A673 (cell line): Measurements from ENCODE around the gene CRLF1. TPM values are rescaled to one million over a fixed set of nuclear protein-coding genes. Genes with fewer than 3 reads are reported as not detected.

Source experiments
- BruUV-seq: library from RNA; stranded (reverse); fragments of 400-500 nt; replicated peaks from 2 replicates; lab custom pipeline; 2021; lab: Mats Ljungman, UMichigan
- CTCF ChIA-PET: fragments of 300-600 bp; sonication (Branson Sonifier 250); formaldehyde crosslinking; loops from one replicate; lab custom pipeline; 2022; ENCODE audit warnings: antibody characterized with exemption; lab: Charles Lee
- POLR2A ChIA-PET: fragments of 300-600 bp; sonication (Branson Sonifier 250); formaldehyde crosslinking; loops from one replicate; lab custom pipeline; 2022; ENCODE audit warnings: antibody characterized with exemption; ENCODE audit not compliant: low non-redundant PET; lab: Charles Lee
- DNase-seq: peaks from one replicate; pipeline ENCODE4 v3.0.0-alpha.2; 2015; ENCODE audit warnings: low spot score
- H3K27ac ChIP-seq: fragments of 200-600 bp; sonication (generic); 2 replicates; pipeline ENCODE4 v1.5.1; 2016; ENCODE audit warnings: mixed run types, low read depth, mild to moderate bottlenecking, mixed read lengths, antibody characterized with exemption, low read length; ENCODE audit not compliant: poor library complexity, severe bottlenecking
- H3K27me3 ChIP-seq: fragments of 200-600 bp; sonication (generic); replicated peaks from 2 replicates; pipeline ENCODE4 v1.6.1; 2017; ENCODE audit warnings: mixed run types, low read depth, mild to moderate bottlenecking, mixed read lengths, antibody characterized with exemption, low read length; ENCODE audit not compliant: insufficient read depth, poor library complexity
- H3K36me3 ChIP-seq: fragments of 200-600 bp; sonication (generic); 2 replicates; pipeline ENCODE4 v1.6.1; 2016; ENCODE audit warnings: mixed run types, mild to moderate bottlenecking, mixed read lengths, antibody characterized with exemption, low read length; ENCODE audit not compliant: insufficient read depth, poor library complexity, severe bottlenecking
- H3K4me1 ChIP-seq: fragments of 200-600 bp; sonication (generic); 2 replicates; pipeline ENCODE4 v1.6.1; 2017; ENCODE audit warnings: mixed run types, mild to moderate bottlenecking, mixed read lengths, antibody characterized with exemption, low read length; ENCODE audit not compliant: insufficient read depth, poor library complexity, severe bottlenecking
- H3K4me3 ChIP-seq: fragments of 200-600 bp; sonication (generic); 2 replicates; pipeline ENCODE4 v1.5.1; 2016; ENCODE audit warnings: low read depth, mixed run types, mild to moderate bottlenecking, mixed read lengths, low read length; ENCODE audit not compliant: poor library complexity, severe bottlenecking
- H3K9me3 ChIP-seq: fragments of 200-600 bp; sonication (generic); 2 replicates; pipeline ENCODE4 v1.6.1; 2016; ENCODE audit warnings: mixed run types, low read depth, mild to moderate bottlenecking, mixed read lengths, antibody characterized with exemption, low read length; ENCODE audit not compliant: poor library complexity, severe bottlenecking
- CTCF ChIP-seq: fragments of 300-800, 200-600 bp; sonication (generic); conservative IDR thresholded peaks from 2 replicates; pipeline ENCODE4 v1.5.1; 2017; ENCODE audit warnings: low read depth, mild to moderate bottlenecking, antibody characterized with exemption, low read length, moderate library complexity, mixed read lengths
- EZH2 ChIP-seq: fragments of 200-600 bp; sonication (generic); IDR thresholded peaks from 2 replicates; pipeline ENCODE4 v1.6.1; 2017; ENCODE audit warnings: borderline replicate concordance, low read depth, mild to moderate bottlenecking, mixed read lengths, antibody characterized with exemption, low read length; ENCODE audit not compliant: poor library complexity, severe bottlenecking
- intact Hi-C: fragments of 100-400 bp; cut with micrococcal nuclease; formaldehyde crosslinking; loops from one replicate; pipeline ENCODE4 v1.10.0; 2022; ENCODE audit not compliant: unreplicated experiment
- total RNA-seq: library from RNA; stranded (reverse); gene quantifications from 2 replicates; pipeline ENCODE4 v1.2.3, GENCODE V29; 2021

Gene CRLF1
- total RNA-seq, 1 experiment from 2014 or later: 192 TPM

- Histone ChIP-seq H3K4me1 (peaks cover 10% of the 10 kb centered on the region), H3K36me3 (peaks cover 25% of the 10 kb centered on the region), H3K9me3 (no peaks in the 10 kb centered on the region), H3K27ac (no peak overlapping the region), H3K4me3 (peak overlapping the region; percentile 56), H3K27me3 (no peaks in the 10 kb centered on the region)
- intact Hi-C loops: no loop called here
- POLR2A ChIA-PET: interaction anchor here (0.8 kb wide), 1 partner anchor 279 kb away, joined by 12 read pairs; no protein-coding TSS in a partner anchor
- BruUV-seq: no TSS peak
- peak; percentile 89 for DNase-seq
- CTCF ChIA-PET: no interaction called here
- TF ChIP-seq EZH2: no peak
- TF ChIP-seq CTCF: no peak
These were observed 62.7 kb downstream of the CRLF1 start for GRCh38 chr19:18543814-18544475.

Other genes starting within 250 kb of the CRLF1 start
- 4.0 and 4.7 TPM in 2 replicates for gene GDF15, start 220.6 kb downstream of the CRLF1 start, total RNA-seq
- not detected in 2 replicates for gene LRRC25, start 209.2 kb downstream of the CRLF1 start, total RNA-seq
- gene SSBP4, start 187.4 kb downstream of the CRLF1 start, total RNA-seq: 242 and 248 TPM in 2 replicates
- 153 and 223 TPM in 2 replicates for gene ISYNA1, start 168.7 kb downstream of the CRLF1 start, total RNA-seq
- gene ELL, start 84.7 kb downstream of the CRLF1 start, total RNA-seq: 15.8 and 16.4 TPM in 2 replicates
- gene FKBP8, start 63.2 kb downstream of the CRLF1 start, total RNA-seq: 210 and 245 TPM in 2 replicates
- 111 and 114 TPM in 2 replicates for gene KXD1, start 48.9 kb downstream of the CRLF1 start, total RNA-seq
- 1,270 and 1,348 TPM in 2 replicates for gene UBA52, start 34.9 kb downstream of the CRLF1 start, total RNA-seq
- gene REX1BD, start 18.0 kb downstream of the CRLF1 start, total RNA-seq: 61.4 and 74.9 TPM in 2 replicates
- gene TMEM59L, start 6.1 kb upstream of the CRLF1 start, total RNA-seq: 9.3 and 18.0 TPM in 2 replicates
- gene KLHL26, start 30.2 kb upstream of the CRLF1 start, total RNA-seq: 16.3 and 16.8 TPM in 2 replicates
- gene CRTC1, start 76.9 kb upstream of the CRLF1 start, total RNA-seq: 18.1 and 20.3 TPM in 2 replicates
- gene COMP, start 184.5 kb upstream of the CRLF1 start, total RNA-seq: not detected in 2 replicates
- 78.9 and 83.8 TPM in 2 replicates for gene UPF1, start 225.2 kb upstream of the CRLF1 start, total RNA-seq